ENCODE data around the gene IFIT1. TPM values are rescaled to one million over a fixed set of nuclear protein-coding genes. Genes with fewer than 3 reads are reported as not detected.

Gene IFIT1, protein sequence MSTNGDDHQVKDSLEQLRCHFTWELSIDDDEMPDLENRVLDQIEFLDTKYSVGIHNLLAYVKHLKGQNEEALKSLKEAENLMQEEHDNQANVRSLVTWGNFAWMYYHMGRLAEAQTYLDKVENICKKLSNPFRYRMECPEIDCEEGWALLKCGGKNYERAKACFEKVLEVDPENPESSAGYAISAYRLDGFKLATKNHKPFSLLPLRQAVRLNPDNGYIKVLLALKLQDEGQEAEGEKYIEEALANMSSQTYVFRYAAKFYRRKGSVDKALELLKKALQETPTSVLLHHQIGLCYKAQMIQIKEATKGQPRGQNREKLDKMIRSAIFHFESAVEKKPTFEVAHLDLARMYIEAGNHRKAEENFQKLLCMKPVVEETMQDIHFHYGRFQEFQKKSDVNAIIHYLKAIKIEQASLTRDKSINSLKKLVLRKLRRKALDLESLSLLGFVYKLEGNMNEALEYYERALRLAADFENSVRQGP
- 12.7 and 16.4 TPM in 2 replicates for total RNA-seq

DNA sequence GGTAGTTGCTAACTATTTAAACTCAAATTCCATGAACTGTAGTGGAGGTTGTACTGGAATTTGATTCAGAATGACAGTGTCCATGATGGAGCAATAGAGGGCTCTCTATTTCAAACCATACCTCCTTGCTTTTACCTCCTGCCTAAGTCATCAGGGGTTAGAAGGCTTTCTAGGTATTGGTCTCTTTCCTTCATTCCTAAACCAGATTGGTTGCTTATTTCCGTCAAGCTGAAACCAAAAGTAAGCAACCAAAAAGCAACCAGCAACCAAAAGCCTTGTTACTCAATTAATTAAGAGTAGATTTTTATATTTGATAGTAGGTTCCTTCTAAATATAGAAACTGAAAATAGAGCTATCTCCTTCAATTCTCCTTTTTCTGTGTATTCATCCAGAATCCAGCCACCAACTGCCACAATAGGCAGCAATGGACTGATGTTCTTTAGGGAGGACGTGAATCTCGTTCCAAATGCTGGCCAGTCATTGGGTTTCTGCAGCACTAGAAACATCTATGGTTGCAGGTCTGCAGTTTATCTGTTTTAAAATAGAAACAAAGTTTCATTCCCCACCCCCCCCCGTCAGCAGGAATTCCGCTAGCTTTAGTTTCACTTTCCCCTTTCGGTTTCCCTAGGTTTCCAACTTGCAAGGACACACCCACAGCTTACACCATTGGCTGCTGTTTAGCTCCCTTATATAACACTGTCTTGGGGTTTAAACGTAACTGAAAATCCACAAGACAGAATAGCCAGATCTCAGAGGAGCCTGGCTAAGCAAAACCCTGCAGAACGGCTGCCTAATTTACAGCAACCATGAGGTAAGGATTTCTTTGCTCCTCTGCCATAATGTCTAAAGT, at the start of gene IFIT1:
IFIT1 (plus strand) TSS at position 717 of the 850 bp plus-strand sequence; CDS start at position 807, 90 bp downstream.

DNA sequence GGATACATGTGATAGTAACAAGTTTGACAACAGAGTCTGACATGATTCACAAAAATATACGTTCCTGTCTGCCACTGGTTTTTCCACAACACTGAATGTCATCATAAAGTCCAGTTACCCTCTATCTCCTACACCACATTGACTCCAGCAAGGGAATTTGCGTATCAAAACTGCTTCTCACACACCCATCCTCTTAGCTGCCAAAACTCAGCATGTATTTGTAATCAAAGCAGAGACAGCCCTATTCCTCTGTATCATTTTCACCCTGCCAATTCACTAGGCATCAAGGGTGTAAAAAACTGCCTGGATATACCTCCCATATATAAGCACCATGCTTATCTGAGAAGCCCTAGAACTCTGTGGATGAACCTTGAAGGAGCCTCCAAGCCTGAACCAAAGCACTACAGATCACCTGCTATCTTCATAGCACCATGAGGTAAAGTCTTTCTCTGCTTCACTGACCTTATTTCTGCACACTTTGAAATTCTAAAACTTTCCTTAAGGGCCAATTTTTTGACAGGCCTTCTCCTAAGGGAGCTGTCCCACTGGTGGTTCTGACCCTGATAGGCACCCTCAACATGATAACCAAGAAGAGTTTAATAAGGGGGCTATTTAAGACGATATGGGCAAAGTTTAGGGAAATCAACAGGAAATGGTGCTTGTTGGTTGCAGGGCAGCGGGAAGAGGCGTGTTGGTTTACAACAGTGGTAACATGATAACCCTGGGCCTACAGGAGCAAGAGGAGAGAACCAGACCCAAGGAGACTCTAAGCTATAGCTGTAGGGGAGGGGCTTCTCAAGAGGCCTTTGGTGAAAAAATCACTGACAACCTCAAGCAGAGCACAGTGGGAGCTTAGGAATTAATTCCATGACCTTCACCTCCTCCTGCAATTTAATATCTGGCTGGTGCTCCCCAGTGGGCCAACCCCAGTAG, 14.5 kb upstream of the IFIT1 start, which contains the start of gene IFIT1B:
IFIT1B (plus strand) TSS at position 352 of the 933 bp plus-strand sequence; CDS start at position 432, 80 bp downstream.

DNA sequence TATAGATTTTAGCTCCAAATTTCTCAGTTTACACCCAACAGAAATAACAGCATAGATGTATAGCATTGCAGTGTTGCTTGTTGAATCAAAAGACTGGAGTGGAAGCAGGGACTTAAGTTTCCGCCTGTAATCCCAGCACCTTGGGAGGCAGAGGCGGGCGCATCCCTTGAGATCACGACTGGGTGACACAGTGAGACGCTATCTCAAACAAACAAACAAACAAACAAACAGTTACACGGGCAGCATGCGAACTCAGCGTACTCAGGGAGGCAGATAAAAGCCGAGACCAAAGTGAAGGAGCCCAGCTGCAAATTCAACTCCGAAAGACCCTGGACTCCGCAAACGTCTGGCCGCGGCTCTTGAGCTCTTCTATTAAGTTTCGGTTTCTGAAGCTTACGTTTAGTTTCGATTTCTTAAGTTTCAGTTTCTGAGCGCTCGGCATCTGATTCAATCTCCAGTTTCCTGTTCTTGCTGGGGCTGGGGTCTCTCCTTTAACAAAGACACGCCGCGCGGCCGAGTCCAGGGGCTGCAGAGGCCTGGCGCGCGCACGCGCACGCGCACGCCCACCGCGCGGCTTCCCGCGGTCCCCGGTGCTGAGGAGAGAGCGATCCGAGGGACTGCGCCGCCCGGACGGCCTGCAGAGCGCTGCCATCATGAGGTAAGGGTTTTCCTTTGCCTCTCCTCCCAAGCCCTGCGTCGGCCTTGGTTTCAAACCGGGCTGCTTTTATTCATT, 21.9 kb downstream of the IFIT1 start, which contains the start of gene IFIT5:
IFIT5 (plus strand) TSS at position 423 of the 733 bp plus-strand sequence; CDS start at position 654, 231 bp downstream.

Other genes with a start within 250 kb of the IFIT1 start
- gene CH25H, start 185.3 kb upstream of the IFIT1 start, total RNA-seq: 0.25 TPM in 1 of 2 replicates, not detected in the other
- 72.5 and 84.5 TPM in 2 replicates for gene LIPA, start 140.8 kb upstream of the IFIT1 start, total RNA-seq
- gene IFIT2, start 90.6 kb upstream of the IFIT1 start, total RNA-seq: 8.2 and 14.2 TPM in 2 replicates
- gene IFIT3, start 64.6 kb upstream of the IFIT1 start, total RNA-seq: 28.9 and 36.6 TPM in 2 replicates
- gene IFIT1B, start 14.6 kb upstream of the IFIT1 start, total RNA-seq: not detected in 2 replicates
- 19.9 and 30.1 TPM in 2 replicates for gene IFIT5, start 21.9 kb downstream of the IFIT1 start, total RNA-seq
- under 0.01 TPM in 1 of 2 replicates, not detected in the other for gene SLC16A12, start 143.0 kb downstream of the IFIT1 start, total RNA-seq

Measured in uterine smooth muscle cell (primary cell).